Left renal cortex interstitium (tissue), 4 donors: ENCODE data around the gene MB21D2. TPM values are rescaled to one million over a fixed set of nuclear protein-coding genes. Genes with fewer than 3 reads are reported as not detected.

Experiments used
- DNase-seq, 4 donors: peaks; one replicate each; pipeline ENCODE4 v3.0.0-alpha.2; 2013; ENCODE audit warnings: low read depth in 4 of 4, low spot score in 2 of 4, missing footprints in 1 of 4
- polyA plus RNA-seq, 4 donors: library from polyadenylated mRNA; unstranded; fragments of 120-200 nt; gene quantifications; one replicate each; pipeline ENCODE4 v1.2.1, GENCODE V29; 2013; ENCODE audit not compliant: insufficient read length in 4 of 4

Gene MB21D2
- polyA plus RNA-seq, 4 donors, result 14.0 to 16.5 (median 15.0) TPM

DNA sequence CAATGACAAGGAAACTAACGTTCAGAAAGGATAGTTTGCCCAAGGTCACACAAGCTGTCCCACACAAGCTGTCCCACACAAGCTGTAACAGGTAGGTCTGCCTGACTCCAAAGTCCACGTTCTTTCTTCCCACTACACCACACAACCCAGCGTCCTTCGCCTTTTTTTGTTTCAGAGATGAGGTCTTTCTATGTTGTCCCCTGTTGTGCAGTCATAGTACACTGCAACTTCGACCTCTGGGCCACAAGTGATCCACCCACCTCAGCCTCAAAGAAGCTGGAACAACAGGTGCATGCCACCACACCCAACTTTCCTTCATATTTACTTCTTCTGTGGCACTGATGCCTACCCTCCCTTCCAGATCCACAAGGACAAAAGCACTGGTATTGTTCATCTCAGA is 21.4 kb downstream of the MB21D2 start:
- DNase-seq, result no peak

DNA sequence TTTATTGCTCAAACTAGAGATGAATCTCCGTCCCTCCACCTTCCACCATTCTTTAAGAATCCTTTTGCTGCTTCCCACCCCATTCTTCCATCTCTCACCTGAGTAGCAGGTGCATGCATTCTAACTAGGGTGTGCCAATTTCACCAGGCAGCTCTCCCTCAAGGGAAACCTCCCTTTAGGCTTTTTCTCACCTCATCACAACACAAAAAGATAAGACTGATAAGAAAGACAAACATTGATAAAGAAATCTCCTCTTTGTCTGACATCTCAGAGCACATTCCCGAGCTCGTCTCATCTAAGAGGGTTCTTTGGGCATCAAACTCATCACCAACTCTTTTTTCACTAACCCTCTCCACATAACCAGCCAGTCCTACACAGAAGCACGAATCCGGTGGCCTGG is 23.0 kb downstream of the MB21D2 start:
- DNase-seq, result no peak

DNA sequence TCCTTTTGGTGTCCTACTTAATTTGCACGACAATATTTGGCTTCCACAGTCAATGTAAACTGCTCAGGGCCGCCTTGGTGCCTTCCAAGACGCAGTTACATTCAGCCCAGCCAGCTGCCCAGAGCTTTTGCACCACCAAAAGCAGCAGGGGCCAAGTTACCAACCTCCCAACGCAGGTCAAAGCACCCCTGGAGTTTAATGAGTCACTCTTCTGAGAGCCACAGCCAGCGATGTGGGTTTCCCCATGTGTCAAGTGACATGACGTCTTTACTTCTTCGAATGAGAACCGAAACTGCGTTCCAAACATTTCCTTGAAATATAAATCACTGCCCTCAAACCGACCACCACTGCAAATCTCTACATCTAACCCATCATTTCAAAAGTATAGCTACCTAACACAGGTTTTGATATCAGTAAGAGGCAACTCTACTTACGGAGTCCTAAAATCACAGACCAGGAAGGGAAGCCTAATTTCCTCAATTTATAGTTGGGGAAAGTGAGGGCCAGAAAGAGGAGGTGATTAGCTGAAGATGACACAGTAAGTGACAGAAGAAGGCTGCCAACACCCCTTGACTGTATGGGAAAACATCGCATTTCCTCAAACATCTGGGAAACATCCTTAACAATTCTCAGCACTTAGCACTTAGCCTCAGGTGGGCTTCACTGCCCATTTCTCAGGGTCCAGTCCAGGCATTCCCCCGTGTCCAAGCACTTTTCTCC is 24.5 kb downstream of the MB21D2 start:
- no peak for DNase-seq

DNA sequence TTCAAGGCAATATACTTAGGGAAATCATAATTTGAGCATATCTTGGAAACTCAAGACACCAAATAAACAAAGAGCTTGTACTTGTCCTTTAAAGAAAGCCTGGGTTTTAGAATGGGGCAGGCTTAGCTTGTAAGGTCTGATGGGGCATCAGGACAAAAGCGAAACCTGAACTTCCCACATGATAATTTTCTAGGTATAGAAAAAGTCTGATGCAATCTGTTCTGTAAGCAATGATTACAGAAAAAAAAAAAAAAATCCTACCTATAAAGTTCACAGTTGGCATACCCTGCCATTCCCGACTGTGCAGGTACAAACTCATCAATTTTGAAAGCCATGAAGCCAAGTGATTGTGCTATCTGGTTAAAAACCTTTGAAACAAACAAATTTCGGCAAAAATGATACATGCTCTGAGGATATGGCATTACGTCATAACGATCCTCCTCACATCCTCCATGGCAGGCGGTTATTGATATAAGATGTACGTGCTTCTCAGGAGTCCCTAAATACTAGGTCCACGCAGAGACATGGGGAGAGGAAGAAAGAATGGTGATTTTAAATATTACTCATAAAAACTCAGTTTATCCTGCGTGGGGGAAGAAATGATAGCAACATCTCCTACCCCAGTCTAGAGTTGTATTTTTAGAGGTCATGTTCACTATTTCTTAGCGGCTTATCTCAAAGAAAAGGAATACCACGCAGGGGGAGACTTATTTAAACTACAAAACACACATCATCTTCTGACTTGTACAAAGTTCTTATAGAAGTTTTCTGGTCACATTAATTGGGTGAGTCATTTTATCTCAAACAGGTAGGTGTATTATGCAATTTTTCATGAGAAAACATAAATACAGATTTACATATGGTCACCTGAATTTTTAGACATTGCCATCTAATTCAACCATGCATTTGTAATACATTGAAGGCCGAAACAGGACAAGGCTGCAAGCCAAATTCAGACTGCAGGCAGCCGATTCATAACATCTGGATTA is 27.0 kb downstream of the MB21D2 start:
- no peak for DNase-seq

DNA sequence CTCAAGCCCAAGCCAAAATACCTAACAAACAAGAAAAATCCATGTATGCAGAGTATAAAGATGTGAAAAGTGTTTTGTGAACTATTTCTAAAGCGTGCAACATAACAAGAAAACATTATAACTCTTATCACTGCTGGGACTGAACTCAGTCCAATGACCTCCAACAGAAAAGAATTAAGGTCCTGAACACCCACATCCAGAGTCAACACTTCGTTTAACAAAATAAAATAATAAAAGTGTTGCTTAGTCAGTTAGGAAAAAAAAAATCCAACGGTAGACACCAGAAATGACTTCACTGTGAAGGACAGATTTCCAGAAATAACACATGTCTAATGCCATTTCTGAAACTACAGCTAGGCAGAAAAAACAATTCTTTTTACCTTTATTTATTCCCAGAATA is 28.0 kb downstream of the MB21D2 start:
- no peak for DNase-seq

DNA sequence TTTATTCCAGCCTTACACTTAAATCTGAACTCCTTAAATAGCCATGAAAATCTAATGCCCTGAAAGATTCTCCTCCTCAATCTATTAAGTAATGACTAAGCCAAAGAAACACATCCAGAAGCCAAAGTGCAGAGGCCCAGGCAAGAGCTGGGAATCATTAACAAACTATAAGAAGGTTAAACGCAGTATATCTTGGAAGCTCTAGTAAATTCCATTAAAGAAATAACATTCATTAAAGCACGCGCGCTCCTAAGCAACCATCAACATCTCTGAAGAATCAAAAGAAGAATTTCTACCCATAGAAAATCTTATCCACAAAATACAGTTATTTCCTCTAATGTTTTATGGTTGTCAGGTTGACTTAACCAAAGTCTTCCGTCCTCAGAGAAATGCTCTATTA is 29.5 kb downstream of the MB21D2 start:
- peak in 1 of 4 donors; percentile 36 for DNase-seq

DNA sequence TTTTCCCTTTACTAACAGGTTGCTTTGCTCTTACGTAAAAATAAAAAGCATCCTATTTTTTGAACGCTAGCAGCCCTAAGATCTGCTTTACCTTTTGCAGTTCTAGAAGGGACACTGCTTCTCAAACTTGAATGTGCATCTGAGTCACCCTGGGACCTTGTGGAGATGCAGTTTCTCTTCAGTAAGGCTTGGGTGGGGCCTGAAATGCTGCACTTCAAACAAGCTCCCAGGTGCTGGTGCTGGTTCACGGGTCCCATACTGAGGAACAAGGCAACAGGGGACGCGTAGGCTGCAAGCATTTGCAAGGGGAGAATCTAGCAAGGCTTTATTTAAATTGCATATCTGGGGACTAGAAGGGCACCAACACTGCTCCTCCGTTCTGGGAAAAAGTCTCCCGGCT is 30.0 kb downstream of the MB21D2 start:
- DNase-seq, result no peak

DNA sequence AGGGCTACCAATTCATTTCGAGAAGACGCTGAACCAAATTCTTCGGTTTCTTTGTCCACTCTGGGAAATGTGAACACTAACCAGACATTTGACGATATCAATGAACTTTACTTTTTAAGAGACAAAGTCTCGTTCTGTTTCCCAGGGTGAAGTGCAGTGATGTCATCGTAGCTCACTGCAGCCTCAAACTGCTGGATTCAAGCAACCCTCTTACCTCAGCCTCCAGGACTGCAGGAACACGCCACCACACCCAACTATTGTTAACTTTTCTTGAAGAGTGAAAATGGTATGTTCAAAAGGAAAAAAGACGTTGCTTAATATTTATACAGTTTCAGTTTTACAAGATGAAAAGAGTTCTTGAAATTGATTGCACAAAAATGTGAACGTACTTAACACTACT is 30.6 kb downstream of the MB21D2 start:
- DNase-seq, result no peak

DNA sequence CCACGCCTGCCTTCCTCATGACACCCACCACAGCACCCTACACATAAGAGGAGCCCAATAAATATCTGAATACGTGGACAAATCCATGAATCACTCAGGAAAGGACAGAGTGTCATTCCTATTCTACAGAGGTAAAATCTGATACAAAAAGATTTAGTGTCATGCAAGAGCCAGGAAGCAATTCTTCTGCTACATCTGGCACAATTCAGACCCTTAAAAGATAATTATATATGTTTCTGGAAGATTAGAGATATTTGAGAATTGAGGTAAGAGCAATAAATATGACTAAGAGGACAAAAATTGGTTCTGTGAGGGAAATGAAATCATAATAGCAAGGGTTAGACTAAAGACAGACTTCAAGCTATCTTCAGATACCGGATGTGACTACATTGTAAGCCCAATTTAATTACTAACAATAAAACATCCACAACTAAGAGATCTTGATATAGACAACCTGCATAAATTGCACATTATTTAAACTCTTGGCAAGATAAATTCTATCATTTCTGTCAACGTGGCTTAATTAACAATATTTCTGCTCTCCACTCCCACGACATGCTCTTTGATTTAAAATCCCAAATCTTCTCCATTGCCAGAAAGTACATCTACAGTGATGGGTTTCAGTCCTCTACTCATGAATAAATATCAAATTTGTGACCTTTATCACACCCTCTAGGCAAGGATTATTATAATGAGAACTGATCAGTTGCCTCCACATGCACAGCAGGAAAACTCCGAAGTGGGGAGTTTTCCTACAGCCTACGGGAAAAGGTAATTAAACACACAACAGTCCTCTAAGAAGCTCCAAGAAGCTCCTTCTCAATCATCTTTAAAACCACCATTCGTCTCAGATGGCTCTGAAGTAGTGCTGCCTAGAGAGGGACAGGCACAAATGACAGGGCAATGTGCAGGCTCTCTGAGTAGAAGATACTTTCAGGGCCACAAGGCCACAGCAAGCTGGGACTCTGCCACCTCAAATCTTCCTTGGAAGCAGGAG is 32.6 kb downstream of the MB21D2 start:
- DNase-seq, result no peak

DNA sequence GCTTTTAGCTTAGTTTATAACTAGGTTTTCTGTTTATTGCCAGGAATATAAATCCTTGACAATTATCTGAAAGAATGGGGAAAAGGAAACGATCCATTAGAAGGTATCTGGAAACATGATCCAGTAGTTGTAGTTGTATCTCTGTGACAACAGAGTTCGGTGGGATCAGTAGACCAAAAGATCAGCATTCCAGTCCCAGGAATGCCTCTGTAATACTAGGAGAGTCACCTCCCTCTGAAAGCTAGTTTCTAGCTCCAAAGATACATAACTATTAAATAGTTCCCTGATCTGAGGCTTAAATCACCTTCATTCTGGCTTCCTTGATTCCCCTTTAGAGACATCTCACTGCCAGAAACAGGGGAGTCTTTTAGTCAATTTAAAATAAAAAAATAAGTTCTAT is 34.1 kb downstream of the MB21D2 start:
- DNase-seq, result no peak

DNA sequence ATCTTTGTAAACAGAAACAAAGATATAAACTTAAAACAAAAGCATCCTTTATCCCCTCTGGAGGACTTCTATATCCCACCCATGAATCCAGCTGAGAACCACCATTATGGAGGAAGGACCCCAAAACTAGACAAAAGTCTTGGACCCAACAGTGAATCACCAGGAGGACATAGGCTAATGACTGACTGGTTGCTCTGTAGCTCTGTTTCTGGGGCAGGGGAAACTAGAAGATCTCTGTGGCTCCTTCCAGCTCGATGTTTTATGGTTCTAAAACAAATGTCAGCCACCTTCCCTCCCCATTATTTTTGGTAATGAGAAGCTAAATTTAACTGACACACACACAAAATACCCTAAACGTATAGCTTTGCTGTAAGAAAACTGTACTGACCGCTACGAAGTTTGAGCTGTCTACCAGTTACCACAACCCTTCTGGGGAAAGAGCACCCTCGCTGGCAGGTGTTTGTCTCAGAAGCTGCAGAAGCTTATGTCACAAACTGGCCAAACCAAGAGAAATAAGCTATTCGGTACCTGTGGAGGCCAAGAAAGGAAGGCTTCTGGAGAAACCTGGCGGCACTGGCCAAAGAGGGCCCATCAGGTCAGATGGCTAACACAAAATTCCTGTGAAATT is 36.4 kb downstream of the MB21D2 start:
- DNase-seq, result no peak

DNA sequence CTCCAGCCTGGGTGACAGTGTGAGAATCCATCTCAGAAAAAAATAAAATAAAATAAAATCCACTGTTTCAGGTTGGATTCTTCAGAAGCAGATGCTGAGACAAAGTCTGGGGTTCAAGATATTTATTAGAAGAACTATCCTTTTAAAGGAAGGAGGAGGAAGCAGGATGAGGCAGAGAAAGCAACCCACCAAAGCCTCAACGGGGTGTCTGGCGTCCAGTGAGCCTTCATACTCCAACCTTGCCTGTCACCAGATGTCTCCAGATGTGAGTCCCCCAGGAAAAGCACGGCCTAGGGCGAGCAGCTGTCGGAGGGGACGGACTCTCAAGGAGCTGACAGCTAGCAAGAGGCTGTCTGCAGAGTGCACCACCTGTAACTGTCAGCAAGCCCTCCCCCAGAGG is 37.3 kb downstream of the MB21D2 start:
- no peak for DNase-seq

DNA sequence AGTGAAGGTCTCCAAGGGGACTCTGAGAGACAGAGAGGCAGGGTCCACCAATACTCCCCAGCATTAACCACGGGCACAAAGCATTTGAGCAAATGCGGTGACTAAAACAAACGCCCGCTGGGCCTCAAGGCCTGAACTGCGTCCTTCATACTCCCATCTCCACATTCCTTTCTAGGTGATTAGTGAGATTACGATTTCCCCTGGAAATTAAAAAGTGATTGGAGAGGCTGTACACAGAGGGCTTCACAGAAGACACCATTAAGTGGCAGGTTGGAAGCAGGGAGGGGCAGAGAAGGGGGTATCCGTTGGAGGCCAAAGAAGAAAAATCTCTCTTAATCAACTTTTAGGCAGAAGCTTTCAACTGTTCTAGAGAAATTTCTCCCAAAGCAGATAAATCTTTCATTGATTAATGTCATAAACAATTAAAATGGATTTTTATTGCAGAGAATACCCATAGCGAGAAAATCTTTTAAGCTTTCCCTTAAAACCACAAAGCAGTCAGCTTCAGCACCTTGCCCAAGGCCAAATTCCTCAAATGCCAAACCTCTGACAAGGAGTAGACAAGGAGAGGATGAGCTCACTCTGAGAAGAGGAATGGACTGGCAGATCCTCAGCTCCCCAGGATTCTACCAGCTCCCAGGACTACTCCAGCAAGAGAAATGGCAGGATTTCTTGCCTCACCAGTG is 38.2 kb downstream of the MB21D2 start:
- DNase-seq, result peak in 1 of 4 donors; percentile 45

DNA sequence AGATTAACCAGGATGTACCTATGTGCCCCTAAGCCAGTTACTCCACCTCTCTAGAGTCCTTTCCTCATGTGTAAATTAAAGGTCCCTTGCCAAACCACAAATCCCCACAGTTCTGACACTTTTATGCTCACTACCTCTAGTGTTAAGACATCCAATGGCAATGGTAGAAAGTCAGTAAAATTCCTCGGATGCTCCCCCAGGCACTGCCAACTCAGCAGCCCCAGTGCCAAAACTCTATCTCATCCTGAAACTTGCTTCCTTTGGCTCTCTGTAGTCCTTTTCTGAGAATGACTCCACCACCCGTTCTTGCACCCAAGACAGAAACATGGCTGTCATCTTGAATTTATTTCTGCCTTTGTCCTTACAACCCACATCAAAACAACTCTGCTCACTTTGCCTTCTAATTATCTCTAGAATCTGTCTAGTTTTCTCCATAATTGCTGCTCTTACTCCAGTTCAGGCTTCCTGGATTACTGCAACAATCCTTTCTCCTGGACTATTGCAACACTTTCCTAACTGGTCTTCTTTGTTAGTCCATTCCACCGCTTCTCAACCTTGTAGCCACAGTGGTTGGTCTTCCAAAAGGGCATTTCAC is 41.6 kb downstream of the MB21D2 start:
- DNase-seq, result no peak

DNA sequence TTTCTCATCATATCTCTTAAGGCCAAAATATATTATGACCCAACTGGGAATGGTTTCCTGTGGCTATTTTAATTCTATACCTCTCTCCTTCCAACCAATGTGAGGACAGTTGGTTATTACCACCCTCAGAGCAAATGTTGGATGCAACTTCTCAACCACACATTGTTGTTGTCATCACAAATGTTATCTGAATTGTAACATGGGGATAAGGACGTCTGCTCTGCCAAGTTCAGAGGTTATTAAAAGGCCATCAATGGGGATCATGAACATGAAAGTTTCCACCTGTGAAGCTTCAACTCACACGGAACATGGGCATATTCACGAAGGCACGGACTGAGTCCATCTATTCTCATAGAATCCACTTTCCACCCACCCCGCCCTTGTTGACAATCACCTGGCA is 46.8 kb downstream of the MB21D2 start:
- DNase-seq, result no peak

DNA sequence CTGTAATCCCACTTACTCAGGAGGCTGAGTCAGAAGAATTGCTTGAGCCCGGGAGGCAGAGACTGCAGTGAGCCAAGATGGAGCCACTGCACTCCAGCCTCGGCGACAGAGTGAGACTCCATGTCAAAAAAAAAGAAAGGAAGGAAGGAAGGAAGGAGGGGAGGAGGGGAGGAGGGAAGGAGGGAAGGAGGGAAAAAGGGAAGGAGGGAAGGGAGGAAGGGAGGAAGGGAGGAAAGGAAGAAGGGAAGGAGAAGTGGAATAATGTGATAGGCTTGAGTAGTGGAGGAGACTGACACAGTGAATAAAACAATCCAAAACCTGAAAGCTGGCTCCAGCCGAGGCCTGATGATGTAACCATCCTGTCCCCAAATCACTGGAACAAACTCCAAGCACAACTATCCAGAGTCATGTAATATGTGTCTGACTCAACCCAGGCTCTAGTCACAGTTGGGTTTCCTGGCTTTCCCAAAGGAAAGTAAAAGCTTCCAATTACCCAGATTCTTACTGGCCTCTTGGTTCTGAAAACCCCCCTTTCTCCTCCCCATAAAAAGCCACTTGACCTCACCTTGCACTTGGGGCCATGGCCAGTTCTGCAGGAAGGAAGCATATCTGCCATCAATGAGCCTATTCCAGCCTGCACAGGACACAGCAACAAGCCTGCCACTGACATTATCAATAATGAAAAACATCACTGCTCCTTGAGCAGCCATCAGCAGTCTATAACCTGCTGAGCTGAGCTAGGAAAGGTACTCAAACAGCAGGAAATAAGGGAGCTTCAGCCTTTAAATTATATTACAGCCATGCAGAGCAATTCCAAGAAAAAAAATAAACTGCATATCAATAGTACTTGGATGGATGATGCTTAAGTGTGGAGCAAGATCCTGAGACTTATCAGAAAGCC is 48.3 kb downstream of the MB21D2 start:
- DNase-seq, result no peak

DNA sequence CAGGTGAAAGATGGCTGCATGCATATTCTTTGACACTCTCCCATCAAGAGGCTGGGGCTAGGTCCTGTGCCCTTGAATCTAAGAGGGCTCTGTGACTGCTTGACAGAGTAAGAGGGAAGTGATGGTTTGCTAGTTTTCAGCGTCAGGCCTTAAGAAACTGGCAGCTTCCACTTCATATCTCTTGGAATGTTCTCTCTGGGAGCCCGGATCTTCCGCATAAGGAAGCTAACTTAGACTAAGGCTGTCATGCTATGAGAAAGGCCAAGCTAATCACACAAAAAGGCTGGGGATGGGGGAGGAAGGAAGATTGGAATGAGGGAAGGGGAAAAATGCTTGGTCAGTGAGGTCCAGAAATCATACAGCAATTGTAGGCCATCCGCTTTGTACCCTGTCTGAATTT is 50.0 kb downstream of the MB21D2 start:
- DNase-seq, result no peak

DNA sequence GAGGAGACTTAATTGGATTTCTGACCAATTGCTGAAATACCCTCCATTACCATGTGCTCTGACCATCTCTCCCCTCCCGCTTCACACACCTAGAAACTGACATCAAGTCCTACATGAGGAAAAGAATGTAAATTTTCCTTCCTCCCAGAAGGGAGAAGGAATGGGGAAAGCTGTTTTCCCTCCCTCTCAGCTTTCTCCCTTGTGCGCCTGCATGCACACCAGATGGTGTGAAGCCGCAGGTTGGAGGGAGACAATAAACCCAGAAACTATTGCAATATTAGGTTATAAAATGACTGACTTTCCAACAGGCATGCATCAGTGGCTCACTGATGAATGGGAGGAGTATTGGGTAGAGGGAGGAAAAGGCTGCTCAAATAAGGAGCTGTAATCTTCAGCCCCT is 50.9 kb downstream of the MB21D2 start:
- no peak for DNase-seq
